Stimulated activated CD4-positive, alpha-beta T cell treated with anti-CD3 and anti-CD28 coated beads, Interleukin-15, amount 100 ng/mL, for 1 hour (primary cell): ENCODE measurements around the gene IPCEF1.

Source experiments
- DNase-seq, 2 donors: peaks; one replicate each; pipeline ENCODE4 v3.0.0-alpha.2; 2020; ENCODE audit warnings: low read depth in 1 of 2, low spot score in 1 of 2

Gene IPCEF1

DNA sequence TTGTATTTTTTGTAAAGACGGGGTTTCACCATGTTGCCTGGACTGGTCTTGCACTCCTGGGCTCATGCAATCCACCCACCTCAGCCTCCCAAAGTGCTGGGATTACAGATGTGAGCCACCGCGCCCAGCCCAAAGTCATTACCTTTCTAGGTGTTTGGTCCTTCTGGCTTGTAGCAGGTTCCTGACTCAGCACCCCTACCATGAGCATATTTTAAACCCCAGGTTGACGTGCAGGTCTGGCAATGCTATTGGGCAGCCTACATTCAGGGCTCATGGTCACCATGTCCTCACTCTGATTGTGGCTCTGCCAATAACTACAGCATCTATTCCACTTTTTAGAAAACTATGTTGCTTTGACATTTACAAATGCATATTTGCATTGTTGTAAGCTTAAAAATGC is 59.4 kb downstream of the IPCEF1 start:
- no peak for DNase-seq

DNA sequence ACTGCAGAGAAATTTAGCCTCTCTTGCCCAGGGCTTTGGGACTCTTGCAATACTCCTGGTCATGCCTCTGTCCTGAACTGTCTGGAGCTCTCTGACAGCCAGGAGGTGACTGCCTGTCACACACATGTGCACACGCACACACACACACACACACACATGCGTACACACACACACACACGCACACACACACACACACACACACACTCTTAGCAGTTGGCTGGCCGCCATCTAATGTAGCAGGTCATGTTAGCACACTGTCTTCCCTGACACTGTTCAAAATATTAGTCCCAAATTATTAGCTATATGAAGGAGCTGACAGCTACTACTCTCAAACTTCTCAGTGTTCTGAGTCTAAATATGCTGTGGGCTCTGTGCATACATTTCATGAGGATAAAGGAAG is 60.9 kb downstream of the IPCEF1 start:
- DNase-seq, result no peak

DNA sequence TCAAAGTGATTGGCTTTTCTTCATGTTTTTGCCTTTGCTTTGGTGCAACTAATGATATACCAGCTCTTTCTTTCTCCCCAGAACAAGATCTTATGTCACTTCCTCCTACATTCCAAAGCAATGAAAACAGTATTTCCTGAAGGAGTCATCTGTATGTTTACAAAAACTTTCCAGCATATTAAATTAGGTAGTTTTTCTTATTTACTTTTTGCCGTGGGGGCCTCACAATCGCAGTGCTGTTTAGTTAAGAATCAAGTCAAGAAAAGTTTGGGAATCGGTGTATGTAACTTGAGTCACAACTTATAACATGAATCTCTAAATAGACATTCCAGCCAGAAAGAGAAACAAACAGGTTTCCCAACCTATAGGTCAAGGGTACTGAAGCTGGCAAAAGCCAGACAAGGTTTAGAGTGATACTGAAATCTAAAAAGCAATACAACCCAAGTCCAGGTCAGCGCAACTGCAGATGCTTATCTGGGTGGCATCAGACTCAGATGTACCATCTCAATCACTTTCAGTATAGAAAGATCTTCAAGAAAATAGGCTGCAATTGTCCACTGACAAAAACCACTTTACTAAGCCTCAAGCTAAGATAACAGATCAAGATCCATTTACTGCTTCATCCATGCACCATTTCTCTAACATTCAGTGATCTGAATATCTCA is 63.6 kb downstream of the IPCEF1 start:
- no peak for DNase-seq

DNA sequence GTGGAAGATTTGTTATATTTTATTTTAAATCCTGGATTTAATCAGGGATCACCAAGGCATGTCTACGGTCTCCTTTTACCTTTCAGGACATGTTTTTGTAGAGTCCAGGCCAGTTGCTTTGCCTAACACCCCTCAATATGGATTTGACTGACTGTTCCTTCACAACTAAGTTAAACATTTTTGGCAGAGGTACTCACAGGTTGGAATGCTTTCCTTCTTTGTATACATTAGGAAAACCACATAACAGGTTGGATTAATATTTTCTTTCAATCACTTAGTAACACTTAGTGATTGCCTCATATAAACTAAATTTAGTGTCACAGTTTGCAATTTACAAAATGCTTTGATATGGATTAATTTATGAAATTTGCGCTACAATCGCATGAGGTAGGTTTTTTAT is 64.5 kb downstream of the IPCEF1 start:
- no peak for DNase-seq

DNA sequence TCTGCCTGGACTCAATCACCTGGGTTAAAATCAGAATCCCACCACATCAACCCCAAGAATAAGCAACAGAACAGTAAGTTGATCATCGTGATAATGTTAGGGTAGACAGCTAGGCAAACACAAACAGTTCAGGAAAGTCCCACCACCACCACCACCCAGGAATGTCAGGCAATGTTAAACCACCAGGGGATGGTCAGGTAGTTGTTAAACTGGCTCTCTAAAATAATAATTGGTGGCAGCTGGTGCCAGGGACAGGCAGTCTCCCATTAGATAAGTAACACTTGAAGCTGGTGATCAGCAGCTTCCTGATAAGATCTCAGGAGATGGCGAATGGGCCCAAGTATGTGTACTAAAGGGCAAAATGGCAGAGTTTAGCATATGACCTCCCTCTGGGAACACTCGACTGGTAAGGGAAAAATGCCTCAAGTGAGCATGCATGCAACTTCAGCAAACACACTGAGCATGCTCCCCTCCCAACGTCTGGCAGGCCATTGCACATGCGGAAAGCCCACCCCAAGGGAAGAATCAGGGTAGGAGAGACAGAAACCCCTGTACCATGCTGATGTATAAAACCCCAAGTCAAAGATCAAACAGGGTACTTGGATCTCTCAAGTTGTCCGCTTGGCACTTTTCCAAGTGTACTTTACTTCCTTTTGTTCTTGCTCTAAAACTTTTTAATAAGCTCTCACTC is 66.6 kb downstream of the IPCEF1 start:
- no peak for DNase-seq

DNA sequence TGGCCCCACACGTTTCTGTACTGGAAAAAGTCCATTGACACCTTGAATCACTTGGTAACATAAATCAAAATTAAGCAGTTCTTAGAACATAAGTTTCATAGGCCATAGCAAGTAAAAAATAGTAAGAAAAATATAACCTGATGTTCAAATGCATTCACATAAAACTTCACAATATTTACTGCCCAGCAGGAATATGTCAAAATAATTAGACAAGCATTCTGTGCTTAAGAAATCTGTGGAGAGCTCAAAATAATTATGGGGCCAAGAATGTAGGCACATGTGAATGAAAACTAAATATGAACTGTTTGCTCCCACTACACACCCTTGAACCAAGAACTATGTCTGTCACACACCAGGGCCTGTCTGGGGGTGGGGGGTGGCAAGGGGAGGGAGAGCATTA is 70.8 kb downstream of the IPCEF1 start:
- no peak for DNase-seq

DNA sequence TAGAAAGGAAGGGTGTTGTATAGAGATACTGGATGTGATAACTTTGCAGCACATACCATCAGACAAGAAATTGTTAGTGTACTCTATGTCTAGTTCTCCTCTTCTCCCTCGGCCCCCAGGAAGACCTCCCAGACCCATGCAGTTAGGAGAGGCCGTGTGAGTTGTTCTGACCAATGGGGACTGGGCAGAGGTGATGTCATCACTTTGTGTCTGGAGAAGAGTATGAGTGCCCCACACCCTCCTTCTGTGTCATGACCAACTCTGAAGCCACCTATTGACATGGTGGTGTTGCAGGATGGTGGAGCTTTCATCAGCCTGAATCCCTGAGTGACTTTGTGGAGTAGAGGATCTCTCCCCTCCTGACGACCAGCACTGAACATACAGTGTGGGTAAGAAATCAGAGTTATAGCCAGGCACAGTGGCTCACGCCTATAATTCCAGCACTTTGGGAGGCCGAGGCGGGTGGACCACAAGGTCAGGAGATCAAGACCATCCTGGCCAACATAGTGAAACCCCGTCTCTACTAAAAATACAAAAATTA is 72.2 kb downstream of the IPCEF1 start:
- DNase-seq, result no peak

DNA sequence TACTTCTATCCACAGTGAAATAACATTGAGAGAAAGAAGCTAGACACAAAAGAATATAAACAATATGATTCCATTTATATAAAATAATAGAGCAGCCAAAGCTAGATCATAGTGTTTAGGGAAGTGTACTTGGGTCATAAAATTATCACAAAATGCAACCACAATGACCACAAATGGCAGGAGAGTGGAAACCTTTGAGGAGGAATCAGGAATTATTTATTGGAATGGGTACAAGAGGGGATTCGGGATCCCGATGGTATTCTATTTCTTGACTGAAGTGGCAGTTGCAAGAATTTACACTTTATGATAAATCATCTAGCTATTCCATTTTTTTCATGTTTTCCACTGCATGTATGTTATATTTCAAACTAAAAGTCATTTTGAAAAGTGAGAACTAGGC is 76.1 kb downstream of the IPCEF1 start:
- DNase-seq, result no peak

DNA sequence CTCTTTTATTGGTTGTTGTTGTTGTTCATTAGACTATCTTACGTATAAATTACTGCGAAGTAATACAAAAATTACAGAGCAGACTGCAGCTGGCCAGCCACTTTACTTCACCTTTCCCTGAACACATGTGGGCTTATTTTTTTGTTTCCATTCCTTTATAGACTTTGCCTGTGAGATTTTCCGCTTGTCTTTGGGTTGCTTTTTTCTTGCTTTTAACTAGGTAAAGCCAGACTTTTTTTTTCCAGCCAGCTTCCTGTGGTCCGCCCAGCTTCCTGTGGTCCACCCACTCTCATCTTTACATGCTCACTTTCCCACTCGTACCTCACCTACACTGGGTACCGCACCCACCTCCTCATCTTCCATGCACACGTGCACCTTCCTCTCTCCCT is 79.0 kb downstream of the IPCEF1 start:
- no peak for DNase-seq

DNA sequence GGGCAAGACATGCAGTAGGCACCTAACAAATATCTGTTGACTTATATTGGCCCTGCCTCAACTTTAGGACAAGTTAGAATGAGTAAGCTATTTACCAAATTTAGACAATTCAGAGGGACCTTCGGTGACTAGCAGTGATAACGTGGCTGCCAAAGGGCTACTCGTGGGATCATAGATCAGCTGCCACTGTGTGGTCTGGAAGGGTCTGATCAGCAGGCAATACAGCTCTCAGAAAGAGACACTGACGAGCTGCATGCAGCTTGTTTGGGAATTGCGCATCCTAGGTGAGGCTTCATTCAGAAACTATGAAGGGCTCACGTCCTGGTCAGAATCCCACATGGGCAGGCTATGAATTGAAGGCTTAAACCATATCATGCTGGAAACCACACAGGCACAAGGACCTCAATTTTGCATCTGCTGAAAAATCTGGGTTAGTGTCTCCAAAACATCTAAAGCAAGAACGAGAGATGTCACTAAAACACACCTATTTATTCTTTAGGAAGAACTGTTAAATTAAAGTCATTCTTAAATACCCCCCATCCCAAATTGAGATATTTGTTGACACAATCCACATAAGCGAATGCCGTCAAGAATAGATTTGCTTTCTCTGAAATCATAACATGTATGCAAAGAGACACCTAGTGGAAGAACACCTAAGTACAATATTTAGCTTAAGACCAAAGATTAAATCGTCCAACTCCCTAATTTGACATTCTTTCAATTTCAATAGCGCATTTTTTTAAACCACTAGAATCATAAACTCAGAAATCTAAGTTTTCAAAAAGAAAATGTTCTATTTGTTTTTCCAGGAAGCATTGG is 79.6 kb downstream of the IPCEF1 start:
- no peak for DNase-seq

DNA sequence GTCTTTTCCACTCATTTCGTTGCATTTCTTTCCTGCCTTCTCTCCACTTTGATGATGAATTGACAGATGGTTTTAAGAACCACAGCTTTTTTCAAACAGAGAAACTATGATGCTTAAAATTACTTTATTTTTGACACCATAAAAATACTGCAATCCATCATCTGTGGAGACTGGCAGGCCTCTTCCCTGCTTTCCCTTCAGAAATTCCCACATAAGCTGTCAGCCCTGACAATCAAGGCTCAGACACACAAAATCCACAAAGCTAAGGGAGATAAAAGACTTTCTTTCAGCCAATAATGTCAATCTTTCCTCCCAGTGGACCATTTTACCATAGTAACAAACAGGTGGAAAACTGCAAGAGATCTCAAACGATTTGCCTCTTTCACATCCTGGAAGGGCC is 82.4 kb downstream of the IPCEF1 start:
- no peak for DNase-seq

DNA sequence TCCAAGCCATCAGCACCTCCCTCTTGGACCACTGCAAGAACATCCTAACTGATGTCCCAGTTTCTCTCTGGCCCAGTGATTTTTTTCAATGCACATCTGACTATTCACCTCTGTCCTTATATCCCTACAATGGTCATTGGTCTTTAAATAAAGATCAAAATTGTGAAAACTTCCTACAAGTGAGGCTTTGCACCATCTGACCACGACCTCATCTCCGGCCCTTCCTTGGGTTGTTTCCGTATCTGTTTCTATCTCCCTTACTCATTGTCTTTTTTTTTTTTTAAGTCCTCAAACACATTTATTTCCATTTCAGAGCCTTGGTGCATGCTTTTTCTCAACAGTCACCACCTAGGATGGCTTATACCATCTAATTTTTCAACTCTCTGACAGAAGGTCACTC is 88.1 kb downstream of the IPCEF1 start:
- DNase-seq, result no peak

DNA sequence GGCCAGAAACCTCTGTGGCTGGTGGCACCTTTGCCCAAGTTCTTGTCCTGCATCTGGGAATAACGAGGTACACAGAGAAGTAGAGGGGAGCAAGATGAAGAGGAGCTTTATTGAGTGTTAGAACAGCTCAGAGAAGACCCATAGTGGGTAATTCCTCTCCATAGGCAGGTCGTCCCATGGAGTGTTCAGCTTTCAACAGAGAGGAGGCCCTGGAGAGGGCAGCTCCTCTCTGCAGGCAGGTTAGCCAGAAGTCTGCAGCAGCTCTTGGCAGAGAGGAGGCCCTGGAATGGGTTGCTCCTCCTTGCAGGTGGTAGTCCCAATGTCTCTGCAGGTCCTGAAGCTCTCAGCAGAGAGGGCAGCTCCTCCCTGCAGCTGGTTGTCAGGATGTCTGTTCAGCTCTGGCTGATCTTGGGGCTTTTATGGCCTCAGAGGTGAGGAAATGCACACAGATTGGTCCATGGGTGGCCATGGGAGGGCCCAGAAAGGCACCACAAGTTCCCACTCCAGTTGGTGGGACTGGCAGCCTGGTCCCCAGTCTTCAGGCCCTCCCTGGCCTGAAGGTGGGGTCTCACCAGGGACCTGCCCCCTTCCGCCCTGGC is 89.0 kb downstream of the IPCEF1 start:
- no peak for DNase-seq

DNA sequence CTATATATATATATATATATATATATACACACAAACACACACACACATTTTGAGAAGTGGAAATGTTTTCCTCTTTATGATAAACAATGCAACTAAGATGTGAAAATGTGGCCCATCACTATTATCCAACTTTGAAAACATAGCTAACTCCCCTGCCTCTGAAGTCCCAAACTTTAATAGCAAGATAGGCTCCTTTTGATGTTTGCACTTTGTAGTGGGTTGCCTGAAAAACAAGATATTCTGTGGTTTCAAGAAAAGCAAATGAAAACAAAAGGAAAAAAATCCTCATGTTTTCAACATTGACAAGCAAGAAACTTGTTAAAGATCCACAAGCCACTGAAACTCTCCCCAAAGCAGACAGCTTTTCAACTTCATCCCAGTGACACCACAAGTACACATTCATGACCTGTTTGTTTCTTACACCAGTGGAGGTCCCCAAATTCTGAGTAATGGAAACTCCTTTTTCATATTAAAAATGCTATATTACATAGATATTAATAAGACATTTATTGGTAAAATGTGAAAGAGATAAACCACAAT is 90.0 kb downstream of the IPCEF1 start:
- DNase-seq, result no peak

DNA sequence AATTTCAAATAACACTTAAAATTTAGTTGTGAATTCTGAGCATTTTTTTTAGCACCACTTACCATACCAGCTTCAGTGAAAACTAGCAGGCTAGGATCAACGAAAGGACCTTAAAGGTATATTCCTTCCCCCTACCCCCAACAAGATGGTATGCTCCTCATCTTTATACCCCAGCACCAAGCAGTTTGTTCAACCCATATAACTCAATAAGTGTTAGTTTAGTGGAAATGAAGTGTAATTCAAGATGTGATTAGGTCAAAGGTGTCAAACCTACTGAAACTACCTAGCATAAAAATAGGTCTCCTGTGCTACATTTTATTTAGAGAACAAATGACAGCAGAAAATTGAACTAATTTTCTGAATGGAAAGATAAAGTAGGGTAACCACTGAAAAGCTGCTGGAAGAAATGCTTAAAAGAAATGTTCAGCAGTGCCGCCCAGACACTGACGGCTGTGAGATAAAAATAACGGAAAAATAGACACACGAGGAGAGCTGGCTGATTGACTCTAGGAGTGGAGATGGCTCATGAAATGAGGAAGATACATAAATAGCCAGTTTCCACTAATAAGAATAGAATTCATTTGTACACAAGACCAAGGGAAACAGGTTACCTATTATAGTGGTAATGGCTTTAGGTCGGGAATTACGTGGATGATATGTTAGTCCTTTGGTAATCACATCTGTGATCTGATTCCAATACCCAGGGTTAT is 94.8 kb downstream of the IPCEF1 start:
- DNase-seq, result no peak

DNA sequence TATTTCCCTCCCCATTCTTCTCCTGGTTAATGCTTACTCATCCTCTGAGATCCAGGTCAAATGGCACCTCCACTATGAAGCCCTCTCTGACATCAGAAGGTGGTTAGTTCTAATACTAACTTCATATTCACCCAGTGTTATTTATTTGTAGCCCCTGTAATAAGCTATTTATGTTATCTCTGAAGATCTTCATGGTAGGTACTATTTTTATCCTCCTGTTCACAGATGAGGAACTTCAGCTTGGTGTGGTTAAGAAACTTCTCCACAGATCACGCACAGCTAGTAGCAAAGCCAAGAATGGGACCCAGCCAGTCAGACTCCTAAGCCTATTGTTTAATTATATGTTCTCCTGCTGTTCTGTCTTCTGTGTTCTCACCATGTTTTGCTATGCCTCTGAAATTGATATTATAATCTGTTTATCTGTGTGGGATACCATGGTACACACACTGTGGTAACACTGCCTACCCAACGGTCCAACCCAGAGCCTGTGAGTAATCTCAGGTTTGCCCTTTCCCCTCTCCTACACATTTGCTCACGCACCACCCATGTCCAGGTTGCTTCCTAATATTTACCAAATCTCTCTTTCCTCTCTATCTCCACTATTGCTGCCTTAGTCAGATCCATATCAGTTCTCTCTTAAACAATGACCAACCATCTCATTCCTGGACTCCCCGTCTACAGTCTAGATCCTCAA is 98.4 kb downstream of the IPCEF1 start:
- no peak for DNase-seq

DNA sequence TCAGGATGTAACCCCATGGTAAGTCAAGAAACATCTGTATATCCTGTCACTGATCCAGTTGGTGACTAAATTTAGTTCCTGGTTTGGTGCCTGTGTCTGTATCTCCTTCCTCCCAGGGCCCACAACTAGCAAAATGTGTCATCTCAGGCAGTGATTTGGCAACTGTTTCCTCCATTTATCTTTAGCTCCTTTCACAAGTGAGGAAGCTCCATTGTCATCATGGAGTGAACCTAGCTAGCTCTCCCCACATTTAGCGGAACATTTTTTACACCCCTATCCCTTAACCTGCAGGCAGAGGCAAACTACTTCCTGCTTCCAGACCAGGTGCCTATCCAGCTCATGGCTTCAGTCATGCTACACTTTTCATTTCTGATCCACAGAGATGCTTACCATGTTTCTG is 99.5 kb downstream of the IPCEF1 start:
- no peak for DNase-seq

DNA sequence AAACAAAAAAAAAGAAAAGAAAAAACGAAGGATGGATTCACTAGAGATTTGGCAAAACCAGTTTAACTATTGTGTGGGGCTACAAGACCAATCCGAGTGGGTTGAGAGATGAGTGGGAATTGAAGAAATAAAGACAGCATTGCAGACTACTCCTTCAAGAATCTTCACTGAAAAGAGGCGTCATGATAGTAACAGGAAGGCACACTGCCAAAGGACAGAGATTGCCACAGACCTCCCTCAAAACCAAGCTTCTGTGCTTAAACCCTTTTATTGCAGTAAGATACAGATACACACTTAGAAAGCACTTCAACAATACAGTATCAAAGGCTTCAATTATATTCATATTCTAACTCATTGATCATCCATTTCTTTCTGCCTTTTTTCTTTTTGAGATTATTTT is 103.9 kb downstream of the IPCEF1 start:
- DNase-seq, result no peak

DNA sequence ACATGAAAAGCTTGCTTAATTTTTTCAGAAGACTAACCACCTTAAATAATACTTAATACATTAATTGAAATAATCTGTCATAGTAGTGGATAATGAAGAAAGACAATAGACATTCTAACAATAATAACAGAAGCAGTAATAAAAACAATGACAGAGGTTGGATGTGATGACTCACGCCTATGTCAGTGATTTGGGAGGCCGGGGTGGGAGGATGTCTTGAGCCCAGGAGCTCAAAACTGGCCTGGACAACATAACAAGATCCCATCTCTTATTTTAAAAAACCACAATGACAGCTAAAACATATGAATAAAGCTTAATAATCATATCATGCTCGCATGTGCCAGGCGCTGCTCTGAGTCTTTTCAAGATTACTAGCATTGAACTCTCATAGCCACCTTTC is 105.5 kb downstream of the IPCEF1 start:
- no peak for DNase-seq
